ENCODE data around the gene KDM6A.
"Not testable (repeated sequence)": the region's sequence is repeated elsewhere in the genome, so short reads cannot be mapped to it uniquely, and the experiment has no call there.

The KDM6A gene

DNA sequence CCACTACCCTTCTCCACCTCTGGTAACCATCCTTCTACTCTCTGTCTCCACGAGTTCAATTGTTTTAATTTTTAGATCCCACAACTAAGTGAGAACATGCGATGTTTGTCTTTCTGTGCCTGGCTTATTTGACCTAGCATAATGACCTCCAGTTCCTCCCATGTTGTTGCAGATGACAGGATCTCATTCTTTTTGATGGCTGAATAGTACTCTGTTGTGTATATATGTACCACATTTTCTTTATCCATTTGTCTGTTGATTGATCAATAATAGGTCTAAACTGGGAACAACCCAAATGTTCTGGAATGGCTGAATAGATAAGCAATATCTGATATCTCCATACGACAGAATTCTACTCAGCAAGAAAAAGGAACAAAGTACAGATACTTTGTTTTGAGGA lies 260.5 kb downstream of the KDM6A start:
- no peak for DNase-seq

DNA sequence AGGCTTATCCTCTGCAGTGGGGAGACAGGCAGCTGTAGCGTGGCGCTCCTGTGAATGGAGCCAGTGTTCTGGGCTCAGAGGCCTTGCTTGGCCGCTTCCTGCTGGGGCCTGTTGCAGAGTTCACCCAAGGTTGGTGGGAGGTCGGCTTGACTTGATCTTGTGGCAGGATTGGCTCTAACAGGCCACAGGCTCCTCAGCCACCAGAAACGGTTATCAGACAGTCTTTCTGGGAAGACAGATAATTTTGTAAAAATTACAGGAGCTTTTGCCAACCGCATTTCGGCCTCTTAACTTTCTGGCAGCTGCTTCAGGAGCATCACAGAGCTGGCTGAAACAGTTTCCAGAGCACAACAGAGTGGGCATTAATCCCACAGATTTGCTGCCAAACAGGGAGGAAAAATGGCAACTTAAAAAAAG lies 261.3 kb downstream of the KDM6A start:
- no peak for DNase-seq

DNA sequence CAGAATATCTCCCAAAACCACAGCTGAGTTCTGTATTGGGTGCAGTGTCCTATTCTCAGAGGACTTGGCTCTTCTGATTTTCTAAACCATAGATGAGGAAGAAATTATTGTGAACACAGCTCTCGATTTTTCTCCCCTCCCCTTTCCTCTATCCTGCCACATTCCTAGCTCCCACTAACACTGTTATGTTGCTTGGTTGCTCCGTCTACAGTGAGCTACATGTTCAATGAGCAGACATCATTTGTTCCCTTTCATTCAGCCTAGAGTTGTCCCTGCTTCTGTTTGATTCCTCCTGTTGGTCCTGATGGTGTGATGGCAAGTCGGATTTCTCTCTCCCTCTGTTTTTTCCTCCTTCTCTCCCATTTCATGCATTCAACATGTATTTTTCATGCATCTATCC lies 261.8 kb downstream of the KDM6A start:
- DNase-seq = no peak

DNA sequence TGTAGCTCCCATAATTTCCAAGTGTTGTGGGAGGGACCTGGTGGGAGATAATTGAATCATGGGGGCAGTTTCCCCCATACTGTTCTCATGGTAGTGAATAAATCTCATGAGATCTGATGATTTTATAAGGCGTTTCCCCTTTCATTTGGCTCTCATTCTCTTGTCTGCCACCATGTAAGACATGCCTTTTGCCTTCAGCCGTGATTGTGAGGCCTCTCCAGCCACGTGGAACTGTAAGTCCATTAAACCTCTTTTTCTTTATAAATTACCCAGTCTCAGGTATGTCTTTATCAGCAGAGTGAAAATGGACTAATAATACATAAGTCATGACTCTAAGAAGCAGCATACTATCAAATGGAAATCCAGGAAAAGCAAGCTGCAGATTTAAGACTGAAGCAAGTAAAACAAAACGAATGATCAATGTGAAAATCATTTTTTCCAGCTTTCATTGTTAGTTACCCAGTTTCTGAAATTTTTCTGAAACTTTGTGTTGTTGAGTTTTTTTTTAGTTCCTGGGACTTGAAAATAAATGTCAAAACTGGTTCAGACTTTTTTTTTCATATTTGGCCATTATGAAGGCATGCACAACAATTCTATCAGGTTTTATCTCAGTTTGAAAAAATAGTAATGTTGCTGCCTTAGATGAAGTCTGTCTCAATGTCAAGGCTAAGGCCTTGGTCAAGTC lies 262.5 kb downstream of the KDM6A start:
- not testable (repeated sequence) for DNase-seq

DNA sequence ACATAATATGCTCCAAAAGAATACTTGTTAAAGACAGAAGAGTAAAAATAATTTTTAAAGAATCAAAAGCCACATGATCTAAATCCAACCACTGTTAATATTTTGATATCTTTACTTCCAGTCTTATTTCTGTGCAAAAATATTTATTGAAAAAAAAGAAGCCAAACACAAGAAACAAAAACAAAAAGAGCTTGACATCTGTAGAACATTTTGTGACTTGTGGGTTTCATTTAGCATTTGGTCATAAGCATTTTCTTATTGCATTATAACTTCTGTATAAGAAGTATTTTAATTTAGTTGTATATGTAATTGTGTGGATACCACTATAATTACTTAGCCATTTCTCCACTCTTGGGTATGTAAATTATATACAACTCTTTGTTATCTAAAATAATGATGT lies 264.5 kb downstream of the KDM6A start:
- no peak for DNase-seq

DNA sequence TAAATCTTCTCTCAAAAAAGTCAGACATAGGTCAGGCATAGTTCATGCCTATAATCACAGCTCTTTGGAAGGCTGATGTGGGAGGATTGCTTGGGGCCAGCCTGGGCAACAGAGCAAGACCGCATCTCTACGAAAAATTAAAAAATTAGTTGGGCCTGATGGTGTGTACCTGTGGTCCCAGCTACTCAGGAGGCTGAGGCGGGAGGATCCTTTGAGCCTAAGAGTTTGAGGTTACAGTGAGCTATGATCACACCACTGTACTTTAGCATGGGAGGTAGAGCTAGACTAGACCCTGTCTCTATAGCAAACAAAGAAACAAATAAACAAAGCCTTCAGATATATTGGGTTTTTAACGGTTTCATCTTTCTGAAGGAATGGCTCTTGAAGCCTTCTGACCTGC lies 265.5 kb downstream of the KDM6A start:
- DNase-seq = no peak

DNA sequence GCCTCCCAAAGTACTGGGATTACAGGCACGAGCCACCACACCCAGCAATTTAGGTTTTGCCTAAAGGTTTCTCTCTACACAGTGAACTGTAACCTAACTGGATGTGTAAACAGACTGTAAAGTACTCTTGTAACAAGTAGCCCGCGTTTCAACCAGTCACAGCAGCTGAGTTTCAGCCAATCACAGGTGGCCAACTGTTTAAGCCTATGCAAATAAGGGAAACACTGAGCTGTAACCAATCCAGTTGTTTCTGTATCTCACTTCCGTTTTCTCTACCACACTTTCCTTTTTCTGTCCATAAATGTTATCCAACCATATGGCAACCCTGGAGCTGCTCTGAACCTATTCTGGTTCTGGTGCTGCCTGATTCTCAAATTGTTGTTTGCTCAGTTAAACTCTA lies 267.8 kb downstream of the KDM6A start:
- no peak for DNase-seq

DNA sequence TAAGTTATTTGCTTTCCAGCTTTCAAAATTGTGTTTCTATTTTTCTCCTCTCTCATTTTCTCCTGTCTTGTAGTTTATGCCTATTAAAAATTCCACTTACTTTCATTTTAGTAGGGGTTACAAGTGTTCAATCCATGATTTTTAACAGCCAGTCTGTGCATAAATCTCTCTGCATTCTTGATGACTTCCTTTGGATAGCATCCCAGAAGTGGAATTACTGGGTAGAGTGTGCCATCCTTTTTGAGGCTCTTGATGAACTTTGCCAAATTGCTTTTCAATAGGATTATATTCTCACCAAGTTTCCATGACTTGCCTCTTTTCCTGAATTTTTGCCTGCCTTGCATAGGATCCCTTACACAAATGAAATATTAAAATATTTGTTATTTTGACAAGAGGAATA lies 269.2 kb downstream of the KDM6A start:
- no peak for DNase-seq

DNA sequence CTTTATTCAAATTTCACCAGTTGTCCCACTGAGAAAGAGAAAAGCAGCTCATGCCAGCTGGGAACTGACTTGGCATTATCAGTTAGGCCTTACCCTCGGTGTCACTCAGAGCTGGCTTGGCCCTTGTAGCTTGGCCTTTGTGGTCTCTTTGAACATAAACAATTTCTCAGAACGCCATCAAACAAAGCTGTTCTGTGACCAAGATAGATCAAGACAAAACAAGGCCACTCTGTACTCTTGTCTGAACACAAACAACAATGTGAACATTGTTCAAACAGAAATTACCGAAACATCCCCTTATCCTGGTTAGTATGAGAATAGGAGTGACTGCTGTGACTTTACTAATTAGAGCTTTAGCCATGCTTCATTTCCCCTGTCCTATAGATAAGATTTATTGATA lies 270.5 kb downstream of the KDM6A start:
- DNase-seq = no peak

DNA sequence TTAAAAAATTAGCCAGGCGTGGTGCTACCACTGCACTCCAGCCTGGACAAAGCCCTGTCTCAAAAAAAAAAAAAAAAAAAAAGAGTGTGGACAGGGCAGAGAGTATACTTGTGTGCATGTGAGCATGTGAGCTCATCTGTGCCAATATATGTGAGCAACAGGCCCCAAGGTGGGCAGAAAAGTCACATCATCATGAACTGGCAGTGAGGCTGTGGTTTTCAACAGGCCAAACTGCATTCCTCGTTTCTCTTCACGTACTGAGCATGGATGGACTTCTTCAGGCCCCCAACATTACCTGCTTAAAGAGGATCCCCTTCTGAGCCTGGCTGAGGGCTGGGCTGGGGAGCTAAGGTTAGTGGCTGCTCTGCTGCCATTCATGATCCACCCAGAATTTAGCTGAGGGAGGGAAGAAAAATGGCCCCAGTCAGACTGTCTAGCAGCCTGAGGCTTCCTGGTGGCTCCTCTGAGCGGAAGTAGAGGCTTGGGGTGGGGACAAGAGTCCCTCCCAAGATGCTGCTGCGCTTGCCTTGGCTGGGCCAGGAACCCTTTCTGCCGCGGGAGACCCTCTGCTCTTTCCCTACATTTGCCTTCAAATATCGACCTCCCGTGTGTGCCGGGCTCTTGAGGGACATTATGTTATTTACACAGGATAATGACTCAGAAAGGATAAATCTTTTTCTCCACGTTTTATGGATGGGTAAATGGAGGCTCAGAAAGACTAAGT lies 272.7 kb downstream of the KDM6A start:
- no peak for DNase-seq

DNA sequence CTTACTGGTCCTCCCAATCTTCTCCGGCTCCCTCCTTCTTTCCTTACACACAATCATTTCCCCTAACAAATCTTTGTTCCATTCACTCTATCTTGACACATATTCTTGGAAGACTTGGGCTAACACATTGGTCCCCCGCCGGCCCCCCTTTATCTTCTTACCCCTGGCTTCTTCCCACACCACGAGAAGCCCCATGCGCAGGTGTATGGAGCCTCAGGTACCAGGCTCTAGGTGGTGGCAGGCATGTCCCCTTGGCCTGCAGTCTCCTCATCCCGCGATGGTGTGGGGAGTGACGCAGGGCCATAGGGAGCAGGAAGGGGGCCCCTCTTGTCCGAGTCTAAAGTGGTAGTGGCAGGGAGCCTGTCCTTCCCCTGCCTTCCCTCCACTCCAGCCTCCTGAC lies 277.8 kb downstream of the KDM6A start:
- DNase-seq = no peak

DNA sequence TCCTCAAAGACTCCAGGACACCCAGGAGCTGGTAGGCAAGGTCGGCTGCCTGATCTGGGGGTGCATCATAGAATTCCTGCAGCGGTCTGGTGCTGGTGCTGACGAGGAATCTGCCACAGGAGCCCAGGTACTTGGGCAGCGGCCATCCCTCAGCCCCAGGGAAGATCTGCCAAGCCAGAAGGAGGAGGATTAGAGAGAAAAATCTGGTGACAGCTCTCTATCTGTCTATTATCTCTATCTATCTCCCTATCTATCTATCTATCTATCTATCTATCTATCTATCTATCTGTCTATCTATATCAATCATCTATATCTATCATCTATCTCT lies 281.0 kb downstream of the KDM6A start:
- DNase-seq = no peak

DNA sequence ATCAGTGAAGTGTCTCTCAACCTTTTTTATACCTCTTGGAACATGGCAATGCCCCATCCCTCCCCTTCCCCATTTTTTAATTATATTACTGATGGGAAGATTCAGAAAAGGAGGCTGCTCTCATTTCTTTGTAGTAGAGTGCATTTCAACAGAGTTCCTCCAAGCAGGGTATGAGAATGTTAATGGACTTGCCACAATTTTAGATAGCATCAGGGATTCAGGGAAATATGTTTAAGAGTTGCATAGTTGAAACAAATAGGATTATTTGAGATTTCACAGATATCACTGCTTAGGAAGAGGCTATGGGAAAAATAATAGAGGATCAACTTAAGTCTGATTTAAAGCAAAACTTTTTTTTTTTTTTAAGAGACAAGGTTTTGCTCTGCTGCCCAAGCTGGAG lies 281.5 kb downstream of the KDM6A start:
- DNase-seq = no peak

DNA sequence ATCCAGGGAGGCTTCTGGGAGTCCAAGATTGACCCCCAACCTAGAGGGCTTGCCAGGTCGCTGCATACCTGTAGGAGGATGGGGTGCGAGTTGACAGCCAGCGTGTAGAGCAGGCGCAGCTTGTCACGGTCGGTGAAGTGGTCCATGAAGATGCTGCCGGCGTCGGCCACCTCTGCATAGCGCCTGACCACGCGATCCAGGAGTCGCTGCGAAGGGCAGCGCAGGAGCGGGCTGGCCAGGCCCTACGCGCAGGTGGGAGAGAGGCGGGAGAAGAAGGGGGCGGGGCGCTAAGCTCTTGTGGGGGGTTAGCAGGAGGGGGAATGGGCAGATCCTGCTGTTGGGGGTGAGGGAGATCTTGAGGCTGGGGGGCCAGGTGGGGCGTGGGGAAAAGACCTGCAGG lies 284.7 kb downstream of the KDM6A start:
- DNase-seq = no peak

All from inflammatory macrophage treated with lipopolysaccharide for 1 hour (primary cell).